ENCODE results near the gene MAN1A1.
A peak's percentile ranks its signal among the peaks of the same experiment; 100 is the strongest.

The MAN1A1 gene

GRCh38 chr6:119314885-119315272 is 34.7 kb downstream of the MAN1A1 start:
- Histone ChIP-seq H4K91ac (ENCODE audit: low read depth, low read length, poor library complexity) (no peak overlapping the region), H3K36me3 (replicated peaks in 1 of 2; ENCODE audit: control insufficient read depth in 2 of 2, insufficient read depth in 2 of 2, low read length in 2 of 2) (no peaks in the 10 kb centered on the region), H3K18ac (ENCODE audit: low read length) (peak overlapping the region; percentile 67), H3K27me3 (ENCODE audit: control insufficient read depth in 3 of 3, insufficient read depth in 3 of 3, low read depth in 1 of 3, low read length in 3 of 3) (no peaks in the 10 kb centered on the region), H3K14ac (ENCODE audit: low read length) (peak overlapping the region; percentile 67), H2BK5ac (ENCODE audit: low read length) (no peak overlapping the region), H3K4ac (ENCODE audit: low read length) (no peak overlapping the region), H3K79me1 (ENCODE audit: low read depth, low read length) (no peaks in the 10 kb centered on the region), H2AK5ac (ENCODE audit: low read depth, low read length) (no peak overlapping the region), H3K4me1 (ENCODE audit: control insufficient read depth in 2 of 2, insufficient read depth in 1 of 2, low read depth in 1 of 2, low read length in 2 of 2) (peaks cover 21 to 25% of the 10 kb centered on the region in 2 donors), H2BK15ac (ENCODE audit: low read length) (no peak overlapping the region), H3K4me2 (ENCODE audit: insufficient read depth, low read length, poor library complexity, severe bottlenecking) (no peak overlapping the region), H3K27ac (replicated peaks; ENCODE audit: low read length) (no peak overlapping the region), H2BK120ac (ENCODE audit: low read depth, low read length) (no peak overlapping the region), H3K4me3 (ENCODE audit: low read length in 2 of 2) (no peak overlapping the region), H2AFZ (ENCODE audit: low read length) (no peak overlapping the region), H3K9ac (ENCODE audit: low read depth, low read length, poor library complexity) (no peak overlapping the region), H3K23ac (ENCODE audit: low read depth, low read length, poor library complexity) (no peak overlapping the region), H2BK12ac (ENCODE audit: low read length) (no peak overlapping the region), H3K9me3 (replicated peaks in 1 of 2; ENCODE audit: control insufficient read depth in 2 of 2, insufficient read depth in 1 of 2, low read depth in 1 of 2, low read length in 2 of 2) (no peaks in the 10 kb centered on the region), H4K8ac (ENCODE audit: low read depth, low read length) (no peak overlapping the region)
- no CpG with 5 or more reads among the region's 5 CpGs for WGBS, 2 donors (ENCODE audit: extremely low coverage in 2 of 2, insufficient read length in 2 of 2, insufficient replicate concordance in 1 of 2)
- DNase-seq (ENCODE audit: low spot score), result no peak

GRCh38 chr6:119313937-119314884 is 35.4 kb downstream of the MAN1A1 start:
- no peak overlapping the region for H2BK5ac ChIP-seq (ENCODE audit: low read length)
- H3K23ac ChIP-seq (ENCODE audit: low read depth, low read length, poor library complexity), result no peak overlapping the region
- no peak overlapping the region for H2BK12ac ChIP-seq (ENCODE audit: low read length)
- no peaks in the 10 kb centered on the region for H3K79me1 ChIP-seq (ENCODE audit: low read depth, low read length)
- no peak overlapping the region for H2BK15ac ChIP-seq (ENCODE audit: low read length)
- no peak overlapping the region for H3K4ac ChIP-seq (ENCODE audit: low read length)
- no peak overlapping the region for H3K9ac ChIP-seq (ENCODE audit: low read depth, low read length, poor library complexity)
- no peak for DNase-seq (ENCODE audit: low spot score)
- WGBS, 2 donors (ENCODE audit: extremely low coverage in 2 of 2, insufficient read length in 2 of 2, insufficient replicate concordance in 1 of 2), result no CpG with 5 or more reads among the region's 10 CpGs
- H4K91ac ChIP-seq (ENCODE audit: low read depth, low read length, poor library complexity), result no peak overlapping the region
- no peak overlapping the region for H4K8ac ChIP-seq (ENCODE audit: low read depth, low read length)
- H3K4me1 ChIP-seq (ENCODE audit: control insufficient read depth in 2 of 2, insufficient read depth in 1 of 2, low read depth in 1 of 2, low read length in 2 of 2), result peaks cover 21 to 25% of the 10 kb centered on the region in 2 donors
- H2BK120ac ChIP-seq (ENCODE audit: low read depth, low read length), result no peak overlapping the region
- H3K4me3 ChIP-seq (ENCODE audit: low read length in 2 of 2), result no peak overlapping the region
- H3K9me3 ChIP-seq (replicated peaks in 1 of 2; ENCODE audit: control insufficient read depth in 2 of 2, insufficient read depth in 1 of 2, low read depth in 1 of 2, low read length in 2 of 2), result no peaks in the 10 kb centered on the region
- peak overlapping the region; percentile 67 for H3K14ac ChIP-seq (ENCODE audit: low read length)
- H3K4me2 ChIP-seq (ENCODE audit: insufficient read depth, low read length, poor library complexity, severe bottlenecking), result no peak overlapping the region
- H2AFZ ChIP-seq (ENCODE audit: low read length), result no peak overlapping the region
- H2AK5ac ChIP-seq (ENCODE audit: low read depth, low read length), result no peak overlapping the region
- H3K27ac ChIP-seq (replicated peaks; ENCODE audit: low read length), result no peak overlapping the region
- no peaks in the 10 kb centered on the region for H3K36me3 ChIP-seq (replicated peaks in 1 of 2; ENCODE audit: control insufficient read depth in 2 of 2, insufficient read depth in 2 of 2, low read length in 2 of 2)
- H3K18ac ChIP-seq (ENCODE audit: low read length), result peak overlapping the region; percentile 67
- no peaks in the 10 kb centered on the region for H3K27me3 ChIP-seq (ENCODE audit: control insufficient read depth in 3 of 3, insufficient read depth in 3 of 3, low read depth in 1 of 3, low read length in 3 of 3)

- Histone ChIP-seq H2BK5ac (ENCODE audit: low read length) (no peak overlapping the region), H3K36me3 (replicated peaks in 1 of 2; ENCODE audit: control insufficient read depth in 2 of 2, insufficient read depth in 2 of 2, low read length in 2 of 2) (no peaks in the 10 kb centered on the region), H3K9ac (ENCODE audit: low read depth, low read length, poor library complexity) (no peak overlapping the region), H2BK120ac (ENCODE audit: low read depth, low read length) (no peak overlapping the region), H3K27ac (replicated peaks; ENCODE audit: low read length) (no peak overlapping the region), H3K79me1 (ENCODE audit: low read depth, low read length) (no peaks in the 10 kb centered on the region), H3K4me1 (ENCODE audit: control insufficient read depth in 2 of 2, insufficient read depth in 1 of 2, low read depth in 1 of 2, low read length in 2 of 2) (peaks cover 21 to 25% of the 10 kb centered on the region in 2 donors), H4K8ac (ENCODE audit: low read depth, low read length) (no peak overlapping the region), H4K91ac (ENCODE audit: low read depth, low read length, poor library complexity) (no peak overlapping the region), H3K4ac (ENCODE audit: low read length) (no peak overlapping the region), H3K23ac (ENCODE audit: low read depth, low read length, poor library complexity) (no peak overlapping the region), H3K9me3 (replicated peaks in 1 of 2; ENCODE audit: control insufficient read depth in 2 of 2, insufficient read depth in 1 of 2, low read depth in 1 of 2, low read length in 2 of 2) (no peaks in the 10 kb centered on the region), H3K4me3 (ENCODE audit: low read length in 2 of 2) (no peak overlapping the region), H2BK12ac (ENCODE audit: low read length) (no peak overlapping the region), H3K14ac (ENCODE audit: low read length) (no peak overlapping the region), H2AFZ (ENCODE audit: low read length) (no peak overlapping the region), H3K18ac (ENCODE audit: low read length) (no peak overlapping the region), H2AK5ac (ENCODE audit: low read depth, low read length) (no peak overlapping the region), H3K27me3 (ENCODE audit: control insufficient read depth in 3 of 3, insufficient read depth in 3 of 3, low read depth in 1 of 3, low read length in 3 of 3) (no peaks in the 10 kb centered on the region), H2BK15ac (ENCODE audit: low read length) (no peak overlapping the region), H3K4me2 (ENCODE audit: insufficient read depth, low read length, poor library complexity, severe bottlenecking) (no peak overlapping the region)
- WGBS, 2 donors (ENCODE audit: extremely low coverage in 2 of 2, insufficient read length in 2 of 2, insufficient replicate concordance in 1 of 2), result no CpG with 5 or more reads among the region's 4 CpGs
- DNase-seq (ENCODE audit: low spot score), result no peak
Observed at GRCh38 chr6:119312875-119313338, 36.7 kb downstream of the MAN1A1 start.

- H2BK12ac ChIP-seq (ENCODE audit: low read length), result no peak overlapping the region
- no peak overlapping the region for H2BK5ac ChIP-seq (ENCODE audit: low read length)
- no peak overlapping the region for H3K9ac ChIP-seq (ENCODE audit: low read depth, low read length, poor library complexity)
- no peak overlapping the region for H4K91ac ChIP-seq (ENCODE audit: low read depth, low read length, poor library complexity)
- H2BK120ac ChIP-seq (ENCODE audit: low read depth, low read length), result no peak overlapping the region
- H3K36me3 ChIP-seq (replicated peaks in 1 of 2; ENCODE audit: control insufficient read depth in 2 of 2, insufficient read depth in 2 of 2, low read length in 2 of 2), result no peaks in the 10 kb centered on the region
- H3K27me3 ChIP-seq (ENCODE audit: control insufficient read depth in 3 of 3, insufficient read depth in 3 of 3, low read depth in 1 of 3, low read length in 3 of 3), result no peaks in the 10 kb centered on the region
- no peak overlapping the region for H3K4me3 ChIP-seq (ENCODE audit: low read length in 2 of 2)
- no peaks in the 10 kb centered on the region for H3K9me3 ChIP-seq (replicated peaks in 1 of 2; ENCODE audit: control insufficient read depth in 2 of 2, insufficient read depth in 1 of 2, low read depth in 1 of 2, low read length in 2 of 2)
- H3K4me1 ChIP-seq (ENCODE audit: control insufficient read depth in 2 of 2, insufficient read depth in 1 of 2, low read depth in 1 of 2, low read length in 2 of 2), result peaks cover 21 to 25% of the 10 kb centered on the region in 2 donors
- no CpG with 5 or more reads among the region's 4 CpGs for WGBS, 2 donors (ENCODE audit: extremely low coverage in 2 of 2, insufficient read length in 2 of 2, insufficient replicate concordance in 1 of 2)
- H3K23ac ChIP-seq (ENCODE audit: low read depth, low read length, poor library complexity), result no peak overlapping the region
- no peaks in the 10 kb centered on the region for H3K79me1 ChIP-seq (ENCODE audit: low read depth, low read length)
- H4K8ac ChIP-seq (ENCODE audit: low read depth, low read length), result no peak overlapping the region
- DNase-seq (ENCODE audit: low spot score), result no peak
- no peak overlapping the region for H3K4ac ChIP-seq (ENCODE audit: low read length)
- no peak overlapping the region for H2AFZ ChIP-seq (ENCODE audit: low read length)
- H3K18ac ChIP-seq (ENCODE audit: low read length), result no peak overlapping the region
- no peak overlapping the region for H2BK15ac ChIP-seq (ENCODE audit: low read length)
- H2AK5ac ChIP-seq (ENCODE audit: low read depth, low read length), result no peak overlapping the region
- no peak overlapping the region for H3K4me2 ChIP-seq (ENCODE audit: insufficient read depth, low read length, poor library complexity, severe bottlenecking)
- H3K14ac ChIP-seq (ENCODE audit: low read length), result no peak overlapping the region
- H3K27ac ChIP-seq (replicated peaks; ENCODE audit: low read length), result no peak overlapping the region
Observed at GRCh38 chr6:119312441-119312840, 37.1 kb downstream of the MAN1A1 start.
